HG02840 (cell line): ENCODE measurements around the gene SMIM20.
"Not testable (repeated sequence)": the region's sequence is repeated elsewhere in the genome, so short reads cannot be mapped to it uniquely, and the experiment has no call there.

Experiments
- ATAC-seq: cut with Tn5 transposase; IDR thresholded peaks from one replicate; pipeline ENCODE4 v1.9.1; 2021; ENCODE audit warnings: mild to moderate bottlenecking, moderate library complexity, moderate number of reproducible peaks; ENCODE audit not compliant: unreplicated experiment, low FRiP score

Gene SMIM20

DNA sequence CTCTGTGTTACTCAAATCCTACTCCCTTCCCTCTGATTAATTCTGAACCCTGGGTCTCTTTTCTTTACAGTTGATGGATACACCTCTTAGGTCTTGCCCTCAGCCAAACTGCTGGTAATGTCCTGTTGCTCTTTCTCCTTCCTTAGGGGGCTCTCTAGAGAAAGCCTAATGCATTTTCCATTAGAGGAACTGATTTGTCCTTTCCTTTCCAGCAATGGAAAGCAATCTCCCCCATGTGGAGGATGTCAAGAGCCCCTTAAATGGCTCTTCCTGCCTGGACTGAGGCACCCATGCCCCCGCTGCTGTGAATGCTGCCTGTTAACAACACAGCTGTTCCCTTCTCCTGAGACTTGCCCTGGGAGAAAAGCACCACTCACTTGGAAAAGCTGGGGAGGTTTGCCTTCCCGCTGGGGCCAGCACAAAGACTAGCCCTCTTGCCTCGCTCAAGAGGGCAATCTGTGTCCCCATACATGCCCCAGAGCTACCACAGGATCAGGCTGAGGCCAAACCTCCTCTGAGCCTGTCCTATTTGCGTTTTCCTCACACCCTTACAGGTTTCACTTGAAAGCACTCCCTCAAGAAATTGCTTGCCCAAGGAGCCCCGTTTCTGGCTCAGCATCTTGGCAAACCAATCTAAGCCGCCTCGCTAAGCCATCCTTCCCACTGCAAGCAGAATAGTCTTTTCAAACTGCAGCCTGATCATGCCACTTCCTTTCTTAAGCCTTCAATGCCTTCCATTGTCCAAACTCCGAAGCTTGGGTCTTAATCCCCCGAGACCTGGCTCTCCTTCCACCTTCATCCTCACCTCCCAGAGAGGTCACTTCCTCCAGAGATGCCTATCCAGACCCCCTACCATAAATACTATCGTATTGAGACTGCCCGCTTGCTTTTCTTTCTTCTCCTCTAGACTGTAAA lies 23.2 kb upstream of the SMIM20 start:
- ATAC-seq: no peak

DNA sequence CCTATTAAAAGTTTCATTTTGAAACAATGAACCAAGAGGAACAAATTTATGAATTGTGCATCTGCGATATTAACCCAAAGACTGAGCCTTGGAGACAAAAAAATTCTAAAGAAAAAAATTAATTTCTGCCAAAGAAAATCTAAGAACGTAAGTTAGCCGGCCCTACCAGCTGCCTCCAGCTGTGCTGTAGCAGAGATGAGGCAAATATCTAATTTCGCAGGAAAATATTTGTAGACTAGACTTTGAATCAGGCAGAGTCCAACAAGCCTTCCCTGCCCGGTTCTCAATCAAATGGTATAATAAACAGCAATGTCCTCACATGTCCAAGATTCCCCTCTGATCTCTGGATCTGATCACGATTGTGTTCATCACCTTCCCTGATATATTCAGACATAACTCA lies 21.2 kb upstream of the SMIM20 start:
- ATAC-seq: no peak

DNA sequence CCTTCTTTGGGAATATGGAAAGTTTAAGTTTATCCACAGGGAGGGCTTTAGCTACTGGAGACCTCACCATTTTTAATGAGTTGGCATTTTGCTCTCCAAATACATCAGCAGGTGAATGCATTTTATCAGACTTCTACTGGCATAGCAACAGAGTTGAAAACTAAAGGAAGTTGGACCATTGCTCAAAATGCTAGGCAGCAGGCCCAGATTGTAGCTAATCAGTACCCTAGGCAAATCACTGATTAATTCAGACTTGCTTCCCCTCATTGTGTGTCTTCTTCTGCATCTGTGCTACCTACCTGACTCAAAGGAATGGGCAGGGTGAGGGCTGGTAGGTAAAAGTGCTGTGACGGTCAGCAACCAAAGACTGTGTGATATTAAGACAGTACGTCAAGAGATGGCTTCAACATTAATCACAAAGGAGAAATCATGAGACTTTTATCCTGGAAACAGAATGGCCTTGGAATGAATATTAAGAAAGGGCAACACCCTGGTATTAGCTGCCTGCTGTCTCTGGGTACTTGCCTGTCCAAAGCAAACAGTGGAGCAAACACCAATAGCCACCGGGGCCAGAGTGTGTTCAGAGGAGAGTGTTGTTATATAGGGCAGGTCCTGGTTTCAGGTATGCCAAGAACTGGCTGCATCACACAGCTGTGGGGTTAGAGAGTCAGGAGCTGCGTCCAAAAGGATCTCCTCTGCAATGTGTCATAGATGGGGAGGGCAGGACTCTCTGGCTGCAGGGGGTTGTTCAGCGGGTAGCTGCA lies 17.1 kb upstream of the SMIM20 start:
- ATAC-seq: no peak

DNA sequence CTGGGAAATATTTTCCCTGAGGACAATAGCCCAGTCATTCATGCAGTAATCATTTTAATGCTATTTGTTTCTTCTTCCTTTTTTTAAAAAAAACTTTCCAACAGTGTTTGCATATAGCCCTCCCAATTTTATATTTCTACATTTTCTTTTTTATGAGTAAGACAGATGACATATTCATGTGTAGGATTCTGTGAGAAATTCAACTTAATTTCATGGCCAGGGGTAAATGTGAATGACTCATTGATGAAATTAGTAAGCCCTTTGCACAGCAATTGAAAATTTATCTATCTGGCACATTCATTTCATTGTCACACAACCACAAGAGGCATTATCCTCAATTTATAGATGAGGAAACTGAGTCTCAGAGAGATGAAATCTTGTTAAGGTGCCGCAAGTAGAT lies 13.7 kb upstream of the SMIM20 start:
- no peak for ATAC-seq

DNA sequence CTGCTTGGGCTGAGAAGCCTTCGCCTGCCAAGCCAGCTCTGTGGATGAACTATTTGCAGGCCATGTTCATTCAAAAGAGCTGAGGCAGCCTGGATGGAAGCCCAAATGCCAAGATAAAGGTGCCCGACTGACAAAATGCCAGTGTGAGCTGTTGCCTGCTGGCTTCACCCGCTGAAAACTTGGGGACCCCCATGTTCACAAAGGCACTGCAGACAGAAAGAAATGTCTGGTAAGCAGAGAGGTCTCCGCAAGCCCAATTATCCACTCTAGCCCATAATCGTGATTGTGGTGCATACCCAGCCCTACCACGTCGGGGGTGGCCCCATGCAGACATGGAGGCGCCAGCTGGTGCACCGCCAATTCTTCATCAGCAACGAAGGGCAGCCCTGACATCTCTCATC lies 13.0 kb upstream of the SMIM20 start:
- ATAC-seq: no peak

DNA sequence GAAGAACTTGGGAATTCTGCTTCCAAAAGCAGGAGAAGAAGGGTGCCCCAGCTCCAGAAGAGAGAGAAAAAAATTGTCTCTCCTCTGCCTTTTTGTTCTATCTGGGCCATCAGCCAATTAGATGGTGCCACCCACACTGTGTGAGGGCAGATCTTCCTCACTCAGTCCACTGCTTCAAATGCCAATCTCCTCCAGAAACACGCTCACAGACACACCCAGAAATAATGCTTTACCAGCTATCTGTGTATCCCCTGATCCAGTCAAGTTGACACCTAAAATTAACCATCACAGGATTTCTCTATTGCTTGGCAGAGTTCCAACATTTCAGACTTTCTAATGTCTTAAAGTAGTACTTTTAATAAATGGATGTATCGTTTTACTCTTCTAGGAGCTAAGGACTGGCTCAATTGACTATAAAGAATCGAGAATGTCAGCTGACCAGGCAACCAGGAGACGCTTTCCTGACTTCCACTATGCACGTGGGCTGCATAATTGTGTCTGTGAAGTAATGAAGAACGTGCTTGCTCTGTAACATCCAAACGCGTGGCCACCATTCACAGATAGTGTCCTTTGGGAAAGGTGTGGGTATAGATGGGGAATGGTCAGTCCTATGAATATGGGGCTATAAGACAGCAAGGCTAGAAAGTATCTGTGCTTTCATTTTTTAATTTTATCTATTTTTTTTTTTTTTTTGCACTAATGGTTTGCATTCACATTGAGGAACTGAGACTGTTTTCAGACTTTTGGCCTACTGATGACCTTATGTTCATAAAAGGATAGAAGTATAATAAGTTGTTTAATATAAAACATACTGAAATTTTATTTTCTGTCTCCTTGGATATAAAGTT lies 9.9 kb upstream of the SMIM20 start:
- no peak for ATAC-seq

DNA sequence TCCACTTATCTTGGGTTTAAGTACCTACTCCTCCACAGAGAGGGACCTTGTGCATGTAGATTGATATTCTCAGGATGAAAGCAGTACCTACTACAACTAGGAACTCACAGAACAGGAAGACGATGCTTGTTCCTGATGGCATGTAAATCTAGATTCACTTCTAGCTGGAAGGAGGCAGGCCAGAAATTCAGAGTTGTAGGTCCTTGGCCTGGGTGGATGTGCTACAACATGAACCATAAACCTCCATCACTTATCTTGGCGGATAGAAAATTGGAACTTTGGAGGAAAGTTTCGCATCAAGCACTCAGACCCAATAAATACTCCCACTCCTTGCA lies 9.3 kb upstream of the SMIM20 start:
- no peak for ATAC-seq

DNA sequence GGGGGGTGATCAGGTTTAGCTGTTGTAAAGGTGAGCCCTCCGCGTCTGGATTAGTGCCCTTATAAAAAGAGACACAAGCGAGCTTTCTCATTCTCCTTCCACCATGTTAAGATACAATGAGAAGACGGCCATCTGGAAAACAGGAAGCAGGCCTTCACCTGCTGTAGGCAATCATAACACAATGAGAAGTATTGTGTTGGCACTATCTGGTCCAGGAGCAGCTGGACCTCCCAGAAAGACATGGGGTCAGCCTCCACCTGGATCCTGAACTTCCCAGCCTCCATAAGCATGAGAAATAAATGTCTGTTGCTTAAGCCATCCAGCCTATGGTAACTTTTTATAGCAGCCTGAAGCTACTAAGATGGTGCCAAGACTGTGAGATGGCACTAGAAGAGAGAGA lies 8.6 kb upstream of the SMIM20 start:
- ATAC-seq: no peak

DNA sequence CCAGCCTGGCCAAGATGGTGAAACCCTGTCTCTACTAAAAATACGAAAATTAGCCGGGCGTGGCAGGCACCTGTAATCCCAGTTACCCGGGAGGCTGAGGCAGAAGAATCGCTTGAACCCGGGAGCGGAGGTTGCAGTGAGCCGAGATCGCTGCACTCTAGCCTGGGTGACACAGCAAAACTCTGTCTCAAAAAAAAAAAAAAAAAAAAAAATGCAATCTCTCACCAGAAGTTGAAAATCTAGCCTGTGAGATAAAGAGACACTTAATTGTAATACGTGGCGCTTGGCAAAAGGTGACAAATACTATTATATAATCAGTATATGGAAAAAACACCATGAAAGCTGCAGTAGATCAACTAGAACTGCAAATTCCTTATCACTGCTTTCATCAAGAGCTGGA lies 7.9 kb upstream of the SMIM20 start:
- not testable (repeated sequence) for ATAC-seq

DNA sequence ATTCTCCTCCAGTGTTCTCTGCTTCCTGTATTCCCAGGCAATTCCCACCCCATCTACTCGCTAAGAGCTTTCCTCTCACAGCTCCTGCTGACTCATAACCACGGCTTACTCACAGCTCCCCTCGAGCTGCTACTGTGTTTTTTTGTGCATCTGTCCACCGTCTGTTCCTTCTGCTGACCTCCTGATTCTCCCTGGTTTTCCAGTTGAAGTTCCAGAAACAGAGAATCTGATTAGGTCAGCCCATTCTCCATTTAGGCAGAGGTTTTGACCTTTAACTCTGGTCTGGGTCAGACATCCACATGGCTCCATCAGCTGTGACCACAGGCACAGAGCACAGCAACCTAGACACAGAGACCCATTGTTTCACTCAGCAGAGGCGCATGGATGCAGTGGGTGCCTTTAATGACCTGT lies 5.5 kb upstream of the SMIM20 start:
- ATAC-seq: no peak

DNA sequence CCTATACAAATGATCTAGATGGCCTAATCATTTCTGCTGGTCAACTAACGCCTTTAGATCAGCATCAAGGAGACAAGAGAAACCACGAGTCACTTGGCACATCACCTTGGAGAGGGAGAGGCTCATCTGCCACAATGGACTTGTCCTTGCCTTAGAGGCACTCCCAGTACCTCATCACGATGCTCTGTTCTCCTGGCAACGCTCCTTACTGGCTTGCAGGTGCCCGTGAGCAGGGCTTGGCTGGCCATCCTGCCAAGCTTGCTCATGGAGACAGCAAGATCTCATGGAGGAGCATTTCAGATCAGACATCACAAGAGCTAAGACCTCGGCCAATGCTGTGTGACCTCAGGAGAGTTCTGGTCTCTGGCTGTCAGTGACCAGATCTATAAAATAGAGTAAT lies 2.7 kb upstream of the SMIM20 start:
- ATAC-seq: no peak

DNA sequence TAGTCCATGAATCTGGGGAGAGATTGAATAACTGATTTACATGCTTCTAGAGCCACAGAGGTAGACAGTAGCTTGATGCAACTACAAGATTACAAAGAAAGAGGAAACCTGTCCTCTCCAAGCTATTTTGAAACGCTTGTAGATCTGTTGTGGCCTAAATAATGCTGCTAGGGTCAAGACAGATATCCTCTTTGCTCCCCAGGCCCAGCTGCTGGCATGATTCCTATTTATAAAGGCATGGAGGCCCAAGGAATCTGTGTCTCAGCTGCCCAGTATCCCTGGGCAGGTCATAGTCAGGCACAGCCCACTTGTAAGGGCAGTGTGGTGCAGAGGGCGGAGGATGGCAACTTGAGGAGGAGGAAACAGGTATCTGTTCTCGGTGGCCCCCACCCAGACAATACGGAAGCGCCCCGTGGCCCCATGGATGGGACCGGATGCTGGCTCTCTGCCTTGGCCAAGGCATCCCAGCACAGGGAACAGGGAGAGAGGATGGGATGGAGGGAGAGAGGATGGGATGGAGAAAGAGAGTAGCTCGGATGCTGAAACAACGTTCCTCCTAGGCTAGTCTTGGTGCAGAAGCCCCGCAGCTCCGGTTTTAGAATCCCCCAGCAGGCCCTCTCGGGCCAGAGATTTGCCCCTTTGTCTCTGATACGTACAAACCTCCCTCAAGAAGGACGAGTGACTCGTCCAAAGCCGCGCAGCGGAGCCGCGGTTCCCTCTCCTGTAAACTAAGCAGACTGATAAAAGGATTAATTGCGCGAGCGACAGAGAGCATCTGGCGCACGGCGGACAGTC lies 767 bp upstream of the SMIM20 start:
- ATAC-seq: peak; percentile 16

DNA sequence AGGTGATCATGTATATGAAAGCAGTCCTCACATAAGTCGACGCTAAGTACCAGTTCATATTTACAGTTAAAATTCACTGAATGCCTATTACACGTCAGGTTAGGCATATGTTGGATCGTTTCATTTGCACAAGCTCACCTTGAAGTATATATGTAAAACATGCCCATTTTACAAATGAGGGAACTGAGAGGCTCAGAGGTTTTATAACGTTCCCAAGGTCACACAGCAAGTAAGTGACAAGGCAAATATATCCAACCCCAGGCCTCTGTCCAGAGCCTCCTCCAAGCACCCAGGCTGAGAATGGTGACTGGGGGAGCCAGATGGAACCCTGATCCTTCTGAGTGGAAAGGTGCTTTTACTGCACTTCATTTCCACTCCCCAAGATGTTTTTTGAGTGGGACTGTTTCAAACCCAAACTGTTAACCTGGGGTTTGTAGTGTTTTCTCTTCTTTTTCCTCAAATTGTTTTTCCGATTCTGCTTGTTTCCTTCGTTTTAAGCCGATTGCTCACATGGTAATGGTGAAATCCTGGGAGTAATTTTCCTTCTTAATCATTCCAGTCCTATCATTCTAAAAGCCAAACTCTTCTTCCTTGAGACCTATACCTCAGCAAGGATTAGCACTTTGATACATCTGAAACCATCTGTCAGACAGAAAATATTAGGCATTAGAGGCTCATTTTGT lies 791 bp downstream of the SMIM20 start:
- ATAC-seq: no peak

DNA sequence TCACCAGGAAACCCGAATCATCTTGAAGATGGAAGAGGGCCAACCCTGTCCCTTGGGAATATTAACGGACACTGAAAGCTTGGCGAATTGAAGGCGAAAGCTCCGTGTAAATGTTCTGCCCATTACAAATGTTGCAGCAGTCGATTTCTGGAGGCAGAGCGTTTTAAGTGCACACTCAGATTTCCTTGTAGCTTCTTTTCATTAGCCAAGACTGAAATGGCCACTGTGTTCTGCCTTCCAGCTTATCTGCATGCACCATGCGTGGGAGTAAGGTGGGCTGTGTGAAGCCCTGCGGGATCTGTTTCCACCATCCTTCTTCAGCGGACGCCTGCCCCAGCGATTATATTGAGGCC lies 1.3 kb downstream of the SMIM20 start:
- no peak for ATAC-seq

DNA sequence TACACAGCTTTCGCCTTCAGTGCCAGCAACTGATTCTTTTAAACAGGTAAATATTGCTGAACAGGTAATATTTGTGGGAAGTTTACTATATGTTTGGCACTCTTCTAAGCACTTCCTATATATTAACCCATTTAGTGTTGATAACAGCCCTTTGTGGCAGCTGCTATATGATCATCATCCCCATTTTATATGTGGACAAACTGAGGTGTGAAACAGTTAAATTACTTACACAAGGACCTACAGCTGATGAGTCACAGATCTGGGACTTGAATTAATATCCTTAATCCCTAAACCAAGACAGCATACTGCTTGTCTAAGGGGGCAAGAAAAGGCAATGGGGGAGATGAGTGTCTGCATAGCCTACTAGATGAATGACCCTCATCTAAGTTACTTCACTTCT lies 2.9 kb downstream of the SMIM20 start:
- no peak for ATAC-seq

DNA sequence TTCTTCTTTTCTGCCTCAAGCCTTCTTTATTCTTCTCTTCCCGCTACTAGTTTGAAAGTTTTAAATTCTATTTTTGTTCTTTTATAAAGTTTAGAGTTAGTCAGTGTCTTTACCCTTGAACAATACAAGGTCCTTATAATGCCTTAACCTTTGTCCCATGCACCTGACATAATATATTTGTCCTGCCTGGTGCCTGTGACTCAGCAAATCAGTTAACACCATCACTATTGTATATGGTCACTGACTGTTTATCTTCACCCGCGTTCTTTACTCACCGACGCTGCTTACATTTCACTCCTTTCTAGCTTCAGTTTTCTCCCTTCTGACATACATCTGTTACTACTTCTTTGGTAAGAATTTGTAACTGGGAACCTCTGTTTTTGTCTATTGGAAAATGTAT lies 5.7 kb downstream of the SMIM20 start:
- ATAC-seq: no peak

DNA sequence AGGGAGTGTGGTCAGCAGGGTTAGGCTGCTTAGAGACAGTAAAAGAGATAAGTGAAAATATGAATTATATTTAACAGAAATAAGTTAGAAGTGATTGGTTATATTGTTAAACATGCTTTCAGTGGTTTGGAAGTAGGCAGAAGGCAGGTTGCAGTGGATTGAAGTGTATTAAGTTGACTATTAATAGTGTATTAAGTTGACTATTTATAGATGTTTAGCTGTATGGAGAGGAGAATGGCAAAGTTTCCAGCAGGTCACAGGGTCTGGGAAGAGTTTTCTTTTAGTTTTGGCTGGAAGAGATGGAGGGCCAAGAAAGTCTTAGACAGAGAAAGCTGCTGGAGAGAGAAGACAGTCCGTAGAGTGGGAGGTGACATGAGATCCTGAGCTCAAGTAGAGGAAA lies 7.9 kb downstream of the SMIM20 start:
- no peak for ATAC-seq

DNA sequence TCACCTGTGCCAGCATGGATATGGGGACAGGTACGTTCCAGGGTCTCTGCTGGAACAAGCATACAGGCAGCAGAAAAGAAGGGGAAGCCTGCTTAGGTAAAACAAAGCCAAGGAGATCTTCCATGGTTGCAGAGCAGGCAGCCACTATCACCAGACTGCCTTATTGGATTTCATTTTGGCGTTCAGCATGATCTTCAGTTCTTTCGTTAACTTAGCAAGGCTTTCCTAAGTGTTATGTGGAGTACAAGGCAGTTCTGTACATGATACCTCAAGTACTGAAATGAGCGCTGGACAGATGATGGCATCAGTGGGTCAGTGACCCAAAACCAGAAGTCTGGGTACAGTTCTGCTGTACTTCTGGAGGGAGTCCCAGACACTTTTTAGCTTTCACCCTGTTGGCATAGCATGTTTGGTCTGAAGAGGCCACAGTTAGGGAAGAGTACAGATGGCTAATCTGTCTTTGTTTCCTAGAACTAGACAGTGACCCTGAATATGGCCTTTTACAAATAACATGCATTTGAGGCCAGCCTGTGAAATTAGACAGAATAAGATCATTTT lies 8.9 kb downstream of the SMIM20 start:
- ATAC-seq: no peak

DNA sequence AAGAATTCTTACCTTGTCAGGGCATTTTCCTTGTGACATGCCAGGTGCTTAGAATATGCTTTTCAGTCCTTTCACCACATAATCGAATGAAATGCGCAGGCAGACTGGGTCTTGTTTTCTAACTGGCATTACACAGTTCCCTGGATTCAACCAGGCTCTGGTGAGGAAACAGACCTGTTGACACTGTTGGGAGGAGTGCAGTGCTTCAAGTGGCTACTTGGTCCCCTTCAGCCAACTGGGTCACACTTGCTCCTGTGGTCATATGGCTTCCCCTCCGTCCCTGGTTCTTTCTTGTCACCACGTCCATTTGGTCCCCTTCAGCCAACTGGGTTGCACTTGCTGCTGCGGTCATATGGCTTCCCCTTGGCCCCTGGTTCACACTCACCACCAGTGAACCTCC lies 9.7 kb downstream of the SMIM20 start:
- ATAC-seq: no peak
